GM21381 (cell line): ENCODE measurements around the gene PAX5.

Source experiments
- ATAC-seq: cut with Tn5 transposase; IDR thresholded peaks from one replicate; pipeline ENCODE4 v1.9.1; 2021; ENCODE audit warnings: mild to moderate bottlenecking, moderate library complexity; ENCODE audit not compliant: unreplicated experiment

Gene PAX5

GRCh38 chr9:36842560-36843530, 191.2 kb downstream of the PAX5 start:
- ATAC-seq = no peak

- ATAC-seq = no peak
Measured at GRCh38 chr9:36840898-36841536, 193.1 kb downstream of the PAX5 start.

- no peak for ATAC-seq
Measured at GRCh38 chr9:36839131-36839885, 194.8 kb downstream of the PAX5 start.

GRCh38 chr9:36837431-36838405, 196.3 kb downstream of the PAX5 start:
- no peak for ATAC-seq

- ATAC-seq = no peak
Measured at GRCh38 chr9:36836486-36836885, 197.6 kb downstream of the PAX5 start.

GRCh38 chr9:36835271-36835996, 198.6 kb downstream of the PAX5 start:
- no peak for ATAC-seq

GRCh38 chr9:36834736-36835135, 199.3 kb downstream of the PAX5 start:
- no peak for ATAC-seq

GRCh38 chr9:36833954-36834353, 200.1 kb downstream of the PAX5 start:
- no peak for ATAC-seq

GRCh38 chr9:36832164-36832795, 201.8 kb downstream of the PAX5 start:
- ATAC-seq = no peak

GRCh38 chr9:36831381-36832161, 202.5 kb downstream of the PAX5 start:
- no peak for ATAC-seq

- no peak for ATAC-seq
Measured at GRCh38 chr9:36828611-36829013, 205.5 kb downstream of the PAX5 start.

- ATAC-seq = no peak
Measured at GRCh38 chr9:36827593-36827992, 206.5 kb downstream of the PAX5 start.

GRCh38 chr9:36826581-36826980, 207.5 kb downstream of the PAX5 start:
- no peak for ATAC-seq

- no peak for ATAC-seq
Measured at GRCh38 chr9:36825179-36825578, 208.9 kb downstream of the PAX5 start.

GRCh38 chr9:36823934-36824333, 210.1 kb downstream of the PAX5 start:
- ATAC-seq = no peak

GRCh38 chr9:36823466-36823865, 210.6 kb downstream of the PAX5 start:
- ATAC-seq = no peak

GRCh38 chr9:36822201-36822600, 211.9 kb downstream of the PAX5 start:
- ATAC-seq = no peak

GRCh38 chr9:36820392-36820861, 213.6 kb downstream of the PAX5 start:
- ATAC-seq = no peak
